HepG2 (cell line): ENCODE measurements around the gene RAMP3. TPM values are rescaled to one million over a fixed set of nuclear protein-coding genes. Genes with fewer than 3 reads are reported as not detected.
A peak's percentile ranks its signal among the peaks of the same experiment; 100 is the strongest.

Source experiments
- CEBPZ ChIP-seq: IDR thresholded peaks from 2 replicates; pipeline ENCODE4 v1.6.1; 2012; ENCODE audit warnings: low read length, improper control_type of control experiment
- CENPT ChIP-seq: sonication (generic); formaldehyde crosslinking; IDR thresholded peaks from 2 replicates; pipeline ENCODE4 v1.8.0; 2022; ENCODE audit warnings: low read depth, mild to moderate bottlenecking, moderate library complexity, missing genetic modification reagents
- GATAD1 ChIP-seq: IDR thresholded peaks from 2 replicates; pipeline ENCODE4 v1.6.1; 2016; ENCODE audit warnings: missing genetic modification reagents, missing compliant biosample characterization
- JUN ChIP-seq: sonication (generic); formaldehyde crosslinking; IDR thresholded peaks from 2 replicates; pipeline ENCODE4 v1.4.0; 2020; ENCODE audit warnings: mild to moderate bottlenecking, missing genetic modification reagents
- KDM5A ChIP-seq: fragments of 200-600 bp; sonication (generic); IDR thresholded peaks from 2 replicates; pipeline ENCODE4 v1.7.0; 2018; ENCODE audit warnings: antibody characterized with exemption, mild to moderate bottlenecking, low read length, borderline replicate concordance
- MAZ ChIP-seq, 2 experiments: sonication (generic) in 1 of 2; formaldehyde crosslinking in 1 of 2; IDR thresholded peaks; 2 replicates each; pipeline versions ENCODE4 v1.5.0 to v1.6.1; 2012 to 2020; ENCODE audit warnings: low read depth in 2 of 2, mild to moderate bottlenecking in 2 of 2, borderline replicate concordance in 1 of 2, improper control_type of control experiment in 1 of 2, low read length in 1 of 2, missing genetic modification reagents in 1 of 2, moderate library complexity in 1 of 2
- NFYB ChIP-seq: sonication (generic); formaldehyde crosslinking; IDR thresholded peaks from 2 replicates; pipeline ENCODE4 v1.4.0; 2020; ENCODE audit warnings: missing genetic modification reagents
- TBX3 ChIP-seq: fragments of 450-650 bp; IDR thresholded peaks from 2 replicates; pipeline ENCODE4 v1.6.1; 2017; ENCODE audit warnings: antibody characterized with exemption, mild to moderate bottlenecking, inconsistent platforms, borderline replicate concordance
- TEAD2 ChIP-seq: sonication (generic); formaldehyde crosslinking; IDR thresholded peaks from 2 replicates; pipeline ENCODE4 v1.9.0; 2021; ENCODE audit warnings: missing genetic modification reagents
- THYN1 ChIP-seq: sonication (generic); formaldehyde crosslinking; IDR thresholded peaks from 2 replicates; pipeline ENCODE4 v1.8.1; 2023; ENCODE audit warnings: low read depth, mild to moderate bottlenecking, moderate library complexity, missing genetic modification reagents, borderline replicate concordance
- YEATS4 ChIP-seq: sonication (generic); formaldehyde crosslinking; IDR thresholded peaks from 2 replicates; pipeline ENCODE4 v1.4.0; 2020; ENCODE audit warnings: missing genetic modification reagents, borderline replicate concordance
- ZBTB7A ChIP-seq: sonication (generic); formaldehyde crosslinking; IDR thresholded peaks from 2 replicates; pipeline ENCODE4 v1.8.0; 2022; ENCODE audit warnings: mild to moderate bottlenecking, missing genetic modification reagents
- ZMYM4 ChIP-seq: sonication (generic); formaldehyde crosslinking; IDR thresholded peaks from 2 replicates; pipeline ENCODE4 v1.8.1; 2023; ENCODE audit warnings: mild to moderate bottlenecking, missing genetic modification reagents
- ZNF34 ChIP-seq: sonication (generic); formaldehyde crosslinking; IDR thresholded peaks from 2 replicates; pipeline ENCODE4 v1.4.0; 2020; ENCODE audit warnings: mild to moderate bottlenecking, missing genetic modification reagents, borderline replicate concordance
- ZNF589 ChIP-seq: sonication (generic); formaldehyde crosslinking; conservative IDR thresholded peaks from 2 replicates; pipeline ENCODE4 v1.8.0; 2022; ENCODE audit warnings: mild to moderate bottlenecking, moderate library complexity, missing genetic modification reagents
- ZNF597 ChIP-seq: sonication (generic); formaldehyde crosslinking; IDR thresholded peaks from 2 replicates; pipeline ENCODE4 v1.5.0; 2020; ENCODE audit warnings: missing genetic modification reagents
- ZNF691 ChIP-seq: sonication (generic); formaldehyde crosslinking; IDR thresholded peaks from 2 replicates; pipeline ENCODE4 v1.4.0; 2020; ENCODE audit warnings: missing genetic modification reagents, low read depth, mild to moderate bottlenecking, borderline replicate concordance
- ZNF720 ChIP-seq: sonication (generic); formaldehyde crosslinking; IDR thresholded peaks from 2 replicates; pipeline ENCODE4 v1.4.0; 2020; ENCODE audit warnings: missing genetic modification reagents
- ZNF776 ChIP-seq: sonication (generic); formaldehyde crosslinking; IDR thresholded peaks from 2 replicates; pipeline ENCODE4 v1.4.0; 2020; ENCODE audit warnings: mild to moderate bottlenecking, missing genetic modification reagents
- polyA plus RNA-seq, 8 experiments: library from polyadenylated mRNA; depleted of rRNA in 3 of 8; stranded (reverse) in 7 of 8; unstranded in 1 of 8; fragments of >200 nt; fragmentation: Illumina TruSeq in 4 of 8; extraction: Trizol in 4 of 8; gene quantifications; 2 replicates each; pipeline versions ENCODE4 v1.2.1 to v1.2.3, GENCODE V29; 2011 to 2016; ENCODE audit warnings: low read depth in 4 of 8, missing spikeins in 1 of 8, mixed read lengths in 1 of 8; ENCODE audit not compliant: insufficient read depth in 1 of 8
- total RNA-seq, 5 experiments: library from RNA; depleted of rRNA; stranded (reverse); fragments of >200 nt; fragmentation: Illumina TruSeq; extraction: Trizol; gene quantifications; 2 replicates each; pipeline ENCODE4 v1.2.3, GENCODE V29; 2016; ENCODE audit warnings: low read depth in 1 of 5

RAMP3 gene
- total and polyA plus RNA-seq, 2 of the 13 experiments (the other 11 are each of a cell fraction or from before 2014, with no cell fraction given): not detected

GRCh38 chr7:45111298-45112223, 46.0 kb upstream of the RAMP3 start, which contains the start of gene TBRG4 (continued):
- TF ChIP-seq TBX3: no peak; the same call in 1 of the 2 replicates
- no peak for TF ChIP-seq CEBPZ
- no peak for TF ChIP-seq ZNF720
- peak; percentile 53; the same call in 1 of the 2 replicates for TF ChIP-seq MAZ (IDR thresholded peaks at IDR 0.05; ENCODE audit: borderline replicate concordance, low read depth, low read length)
- peak; percentile 84; the same call in 1 of the 2 replicates for TF ChIP-seq MAZ (CRISPR knock-in tag; IDR thresholded peaks at IDR 0.05; ENCODE audit: low read depth)
- peak; percentile 42 for TF ChIP-seq NFYB
- peak; percentile 97 for TF ChIP-seq ZNF34 (CRISPR knock-in tag)
- TF ChIP-seq ZNF589 (CRISPR knock-in tag): peak; percentile 85; the same call in 1 of the 2 replicates
- peak; percentile 99 for TF ChIP-seq GATAD1 (CRISPR knock-in tag)
- TF ChIP-seq THYN1 (CRISPR knock-in tag): no peak
- no peak; the same call in 1 of the 2 replicates for TF ChIP-seq CENPT
- TF ChIP-seq TEAD2: no peak
- TF ChIP-seq ZNF597 (CRISPR knock-in tag): 0 out of 2 replicates have a peak, but pooled peaks have one; percentile 21
- TF ChIP-seq YEATS4 (CRISPR knock-in tag): peak; percentile 99
- TF ChIP-seq ZNF776: peak; percentile 98
- peak; percentile 94; the same call in 1 of the 2 replicates for TF ChIP-seq ZNF691 (CRISPR knock-in tag)
- TF ChIP-seq KDM5A: peak; percentile 92; the same call in 1 of the 2 replicates
- TF ChIP-seq JUN: peak; percentile 72
- peak; percentile 84 for TF ChIP-seq ZBTB7A (CRISPR knock-in tag)
- TF ChIP-seq ZMYM4 (CRISPR knock-in tag): peak; percentile 92
